SK-N-SH treated with all-trans-retinoic acid at 6 μM for 48 hours (cell line): ENCODE results near the gene TMC7.

ENCODE experiments used
- ISL1 ChIP-seq: fragments of 250-450 bp; sonication (Bioruptor Pico); IDR thresholded peaks from 2 replicates; pipeline ENCODE4 v2.1.2; 2022; ENCODE audit warnings: mild to moderate bottlenecking, moderate library complexity
- OSR1 ChIP-seq: fragments of 250-450 bp; sonication (Bioruptor Pico); IDR thresholded peaks from 2 replicates; pipeline ENCODE4 v1.8.0; 2022; ENCODE audit warnings: moderate library complexity, mild to moderate bottlenecking, inconsistent platforms
- PATZ1 ChIP-seq: fragments of 250-450 bp; sonication (Bioruptor Pico); IDR thresholded peaks from 2 replicates; pipeline ENCODE4 v1.8.0; 2020; ENCODE audit warnings: mild to moderate bottlenecking, moderate library complexity, borderline replicate concordance
- PPARA ChIP-seq: fragments of 250-450 bp; sonication (Bioruptor Pico); IDR thresholded peaks from 2 replicates; pipeline ENCODE4 v1.5.0; 2020; ENCODE audit warnings: mild to moderate bottlenecking, borderline replicate concordance
- SNAI2 ChIP-seq: fragments of 250-450 bp; sonication (Bioruptor Pico); IDR thresholded peaks from 2 replicates; pipeline ENCODE4 v1.5.0; 2020; ENCODE audit warnings: mild to moderate bottlenecking, moderate library complexity
- TCF4 ChIP-seq: fragments of 250-450 bp; sonication (Bioruptor Pico); IDR thresholded peaks from 2 replicates; pipeline ENCODE4 v1.8.0; 2021; ENCODE audit warnings: mild to moderate bottlenecking, moderate library complexity, borderline replicate concordance
- TOX ChIP-seq: fragments of 250-450 bp; sonication (Bioruptor Pico); IDR thresholded peaks from 2 replicates; pipeline ENCODE4 v1.8.0; 2021; ENCODE audit warnings: mild to moderate bottlenecking, moderate library complexity, borderline replicate concordance
- ZC3H10 ChIP-seq: fragments of 250-450 bp; sonication (Bioruptor Pico); IDR thresholded peaks from 2 replicates; pipeline ENCODE4 v1.5.1; 2021; ENCODE audit warnings: mild to moderate bottlenecking, moderate library complexity
- ZFP3 ChIP-seq: fragments of 250-450 bp; sonication (Bioruptor Pico); IDR thresholded peaks from 2 replicates; pipeline ENCODE4 v1.5.0; 2020; ENCODE audit warnings: mild to moderate bottlenecking, moderate library complexity
- ZFP30 ChIP-seq: fragments of 450-650 bp; formaldehyde crosslinking; IDR thresholded peaks from 2 replicates; pipeline ENCODE4 v1.5.0; 2022; ENCODE audit warnings: mild to moderate bottlenecking, moderate library complexity
- ZNF70 ChIP-seq: fragments of 450-650 bp; formaldehyde crosslinking; IDR thresholded peaks from 2 replicates; pipeline ENCODE4 v1.5.0; 2020; ENCODE audit warnings: mild to moderate bottlenecking, moderate library complexity

DNA sequence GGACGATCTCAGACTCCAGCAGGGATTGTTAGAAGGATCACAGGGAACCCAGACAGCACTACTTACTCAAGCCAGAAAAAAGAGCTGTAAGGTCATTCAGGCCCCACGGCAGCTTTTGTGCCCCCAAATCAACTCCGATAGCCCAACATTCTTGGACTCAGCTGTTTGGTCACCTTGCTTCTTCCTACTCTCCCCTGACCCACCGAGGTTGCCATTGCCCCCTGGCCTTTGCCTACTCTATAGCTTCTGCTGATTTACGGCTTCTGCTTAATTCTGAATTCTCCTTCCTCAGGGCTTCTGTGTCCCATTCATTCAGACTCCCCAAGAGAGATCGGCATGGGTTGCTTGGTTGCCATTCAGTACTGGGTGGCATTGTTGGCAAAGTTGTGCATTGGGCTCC, 121.4 kb downstream of the TMC7 start:
- TF ChIP-seq SNAI2 (CRISPR knock-in tag) = no peak
- TF ChIP-seq ZFP3 = no peak
- TF ChIP-seq ISL1 (CRISPR knock-in tag) = no peak
- TF ChIP-seq TCF4 (CRISPR knock-in tag) = no peak
- TF ChIP-seq OSR1 = no peak
- TF ChIP-seq TOX (CRISPR knock-in tag) = no peak
- TF ChIP-seq ZNF70 (CRISPR knock-in tag) = no peak
- TF ChIP-seq PATZ1 = no peak
- no peak for TF ChIP-seq ZC3H10
- no peak for TF ChIP-seq ZFP30 (CRISPR knock-in tag)
- TF ChIP-seq PPARA (CRISPR knock-in tag) = no peak
